Mucosa of gallbladder (tissue), 1 donor: Measurements from ENCODE around the gene TRIM39. TPM values are rescaled to one million over a fixed set of nuclear protein-coding genes. Genes with fewer than 3 reads are reported as not detected.

Source experiments
- DNase-seq: peaks from one replicate; pipeline ENCODE4 v3.0.0-alpha.2; 2020; ENCODE audit warnings: low spot score
- total RNA-seq: library from RNA; stranded (reverse); gene quantifications from one replicate; pipeline ENCODE4 v1.2.1, GENCODE V29; 2021
- donor health status: DM: no; HTN: no; CAD: no.

TRIM39 gene
- total RNA-seq, 1 donor from 2014 or later = 14.0 TPM

GRCh38 chr6:30327232-30327746 is 562 bp downstream of the TRIM39 start:
- DNase-seq = no peak

- DNase-seq = no peak
Observed at GRCh38 chr6:30328397-30328796, 1.7 kb downstream of the TRIM39 start.

- no peak for DNase-seq
Observed at GRCh38 chr6:30329331-30329730, 2.6 kb downstream of the TRIM39 start.

- DNase-seq = no peak
Observed at GRCh38 chr6:30331981-30332380, 5.3 kb downstream of the TRIM39 start.

- no peak for DNase-seq
Observed at GRCh38 chr6:30334075-30334783, 7.5 kb downstream of the TRIM39 start.

GRCh38 chr6:30340589-30341054 is 13.9 kb downstream of the TRIM39 start:
- DNase-seq = no peak

- no peak for DNase-seq
Observed at GRCh38 chr6:30341218-30341617, 14.5 kb downstream of the TRIM39 start.

GRCh38 chr6:30341728-30342127 is 15.0 kb downstream of the TRIM39 start:
- no peak for DNase-seq

GRCh38 chr6:30344191-30344867 is 17.6 kb downstream of the TRIM39 start:
- DNase-seq = no peak

- peak; percentile 83 for DNase-seq
Observed at GRCh38 chr6:30344868-30345671, 18.3 kb downstream of the TRIM39 start, which contains the start of gene RPP21. Gene RPP21, plus strand, starts transcription at chr6:30345156. Its CDS starts 16 bp downstream, at chr6:30345172.

- DNase-seq = no peak
Observed at GRCh38 chr6:30345852-30346251, 19.1 kb downstream of the TRIM39 start.

- DNase-seq = no peak
Observed at GRCh38 chr6:30348957-30349356, 22.2 kb downstream of the TRIM39 start.

- no peak for DNase-seq
Observed at GRCh38 chr6:30349421-30350177, 22.9 kb downstream of the TRIM39 start.

- DNase-seq = no peak
Observed at GRCh38 chr6:30350524-30350923, 23.8 kb downstream of the TRIM39 start.

- DNase-seq = no peak
Observed at GRCh38 chr6:30352550-30352949, 25.8 kb downstream of the TRIM39 start.

- DNase-seq = no peak
Observed at GRCh38 chr6:30355281-30355680, 28.6 kb downstream of the TRIM39 start.

GRCh38 chr6:30356536-30356935 is 29.8 kb downstream of the TRIM39 start:
- no peak for DNase-seq

GRCh38 chr6:30357678-30358540 is 31.2 kb downstream of the TRIM39 start:
- DNase-seq = peak; percentile 20

- no peak for DNase-seq
Observed at GRCh38 chr6:30359276-30359675, 32.5 kb downstream of the TRIM39 start.

GRCh38 chr6:30360139-30360538 is 33.4 kb downstream of the TRIM39 start:
- DNase-seq = no peak
